Endothelial cell of umbilical vein (primary cell): ENCODE measurements around the gene CASP9. TPM values are rescaled to one million over a fixed set of nuclear protein-coding genes. Genes with fewer than 3 reads are reported as not detected.

Experiments
- BruUV-seq: library from RNA; stranded (reverse); fragments of 400-500 nt; replicated peaks from 2 replicates; lab custom pipeline; 2021; lab: Mats Ljungman, UMichigan
- CTCF ChIA-PET: fragments of 300-600, 350-600 bp; sonication (Branson Sonifier 250); formaldehyde crosslinking; loops from one replicate; lab custom pipeline; 2021; ENCODE audit warnings: antibody characterized with exemption, inconsistent platforms; lab: Charles Lee
- POLR2A ChIA-PET: fragments of 300-600, 350-600 bp; sonication (Branson Sonifier 250); formaldehyde crosslinking; loops from one replicate; lab custom pipeline; 2021; ENCODE audit warnings: antibody characterized with exemption, inconsistent platforms; lab: Charles Lee
- DNase-seq: peaks from one replicate; pipeline ENCODE4 v3.0.0-alpha.2; 2011; ENCODE audit warnings: low read depth, low spot score
- FAIRE-seq: peaks from 2 replicates; lab custom pipeline; 2011; peaks lifted over from hg19 to GRCh38; lab: Jason Lieb, UNC
- H2AFZ ChIP-seq: 2 replicates; pipeline ENCODE4 v1.6.0; 2012; ENCODE audit warnings: low read depth, low read length, control low read depth, inconsistent platforms
- H3K27ac ChIP-seq: 2 replicates; pipeline ENCODE4 v1.5.1; 2011; ENCODE audit warnings: low read depth, mild to moderate bottlenecking, control low read depth, low read length, moderate library complexity; ENCODE audit not compliant: insufficient read depth
- H3K27me3 ChIP-seq, 2 experiments: 2 replicates each; pipeline versions ENCODE4 v1.6.0 to v1.6.1; 2011; ENCODE audit warnings: low read length in 2 of 2, mixed read lengths in 1 of 2; ENCODE audit not compliant: control insufficient read depth in 2 of 2, insufficient read depth in 2 of 2
- H3K36me3 ChIP-seq, 2 experiments: 2 replicates in 1 of 2; 3 replicates in 1 of 2; pipeline ENCODE4 v1.5.1; 2011; ENCODE audit warnings: low read length in 2 of 2, mild to moderate bottlenecking in 1 of 2, moderate library complexity in 1 of 2; ENCODE audit not compliant: control insufficient read depth in 2 of 2, insufficient read depth in 2 of 2; ENCODE audit errors: extremely low read depth in 1 of 2
- H3K4me1 ChIP-seq: 3 replicates; pipeline ENCODE4 v1.5.1; 2011; ENCODE audit warnings: mild to moderate bottlenecking, low read length; ENCODE audit not compliant: control insufficient read depth, insufficient read depth; ENCODE audit errors: extremely low read depth
- H3K4me2 ChIP-seq: 2 replicates; pipeline ENCODE4 v1.6.1; 2011; ENCODE audit warnings: low read length, control low read depth, mixed read lengths; ENCODE audit not compliant: insufficient read depth
- H3K4me3 ChIP-seq, 3 experiments: fragments of 200-600 bp in 1 of 3; sonication (generic), shearing (Covaris generic) in 1 of 3; replicated peaks in 1 of 3; 2 replicates each; pipeline ENCODE4 v1.5.1; 2011 to 2016; ENCODE audit warnings: control low read depth in 3 of 3, low read length in 3 of 3, mild to moderate bottlenecking in 2 of 3, inconsistent platforms in 1 of 3, low read depth in 1 of 3, moderate library complexity in 1 of 3; ENCODE audit not compliant: insufficient read depth in 1 of 3
- H3K79me2 ChIP-seq: 2 replicates; pipeline ENCODE4 v1.6.0; 2012; ENCODE audit warnings: low read length, inconsistent platforms; ENCODE audit not compliant: control insufficient read depth, insufficient read depth
- H3K9ac ChIP-seq: replicated peaks from 2 replicates; pipeline ENCODE3; 2011; ENCODE audit warnings: low read length, control low read depth; ENCODE audit not compliant: insufficient read depth; ENCODE audit errors: extremely low read depth
- H3K9me1 ChIP-seq: replicated peaks from 3 replicates; pipeline ENCODE4 v1.6.0; 2011; ENCODE audit warnings: mild to moderate bottlenecking, low read length; ENCODE audit not compliant: control insufficient read depth, insufficient read depth; ENCODE audit errors: extremely low read depth
- H3K9me3 ChIP-seq: replicated peaks from 2 replicates; pipeline ENCODE4 v1.5.1; 2012; ENCODE audit warnings: low read length, inconsistent platforms; ENCODE audit not compliant: control insufficient read depth, insufficient read depth
- H4K20me1 ChIP-seq: replicated peaks from 2 replicates; pipeline ENCODE3; 2011; ENCODE audit warnings: mild to moderate bottlenecking, low read length; ENCODE audit not compliant: control insufficient read depth, insufficient read depth; ENCODE audit errors: extremely low read depth
- CTCF ChIP-seq, 2 donors: IDR thresholded peaks; 1 replicate in 1 of 2; 2 replicates in 1 of 2; pipeline ENCODE4 v1.5.1; 2011; ENCODE audit warnings: low read length in 2 of 2, mild to moderate bottlenecking in 2 of 2, moderate library complexity in 2 of 2, control low read depth in 1 of 2, inconsistent platforms in 1 of 2, low read depth in 1 of 2; ENCODE audit not compliant: insufficient read depth in 1 of 2; ENCODE audit errors: extremely low read depth in 1 of 2
- EZH2 ChIP-seq: IDR thresholded peaks from 2 replicates; pipeline ENCODE4 v1.6.1; 2012; ENCODE audit warnings: borderline replicate concordance, low read depth, mild to moderate bottlenecking, moderate library complexity, low read length, inconsistent platforms; ENCODE audit not compliant: severe bottlenecking
- FOS ChIP-seq: IDR thresholded peaks from 2 replicates; pipeline ENCODE4 v1.6.1; 2011; ENCODE audit warnings: mild to moderate bottlenecking, low read length, moderate library complexity, borderline replicate concordance; ENCODE audit not compliant: insufficient read depth
- GATA2 ChIP-seq: IDR thresholded peaks from 2 replicates; pipeline ENCODE4 v1.7.0; 2011; ENCODE audit warnings: low read depth, mild to moderate bottlenecking, moderate library complexity, mixed read lengths, low read length; ENCODE audit not compliant: insufficient read length, insufficient read depth
- JUN ChIP-seq: IDR thresholded peaks from 2 replicates; pipeline ENCODE4 v1.6.1; 2011; ENCODE audit warnings: borderline replicate concordance, low read depth; ENCODE audit not compliant: insufficient read length, insufficient read depth
- MAX ChIP-seq: IDR thresholded peaks from 2 replicates; pipeline ENCODE4 v1.6.1; 2011; ENCODE audit not compliant: insufficient read depth, insufficient read length
- MYC ChIP-seq: IDR thresholded peaks from one replicate; pipeline ENCODE4 v1.6.1; 2011; ENCODE audit warnings: mild to moderate bottlenecking, low read depth, low read length
- POLR2A ChIP-seq: IDR thresholded peaks from 2 replicates; pipeline ENCODE4 v1.6.1; 2012; ENCODE audit warnings: low read depth, mild to moderate bottlenecking, control low read depth, low read length
- POLR2AphosphoS5 ChIP-seq: IDR thresholded peaks from 2 replicates; pipeline ENCODE4 v1.6.1; 2012; ENCODE audit warnings: low read depth, mild to moderate bottlenecking, control low read depth, low read length, moderate library complexity; ENCODE audit not compliant: insufficient read depth
- dilution Hi-C: fragments of 300-500 bp; cut with MboI; formaldehyde crosslinking; loops from one replicate; pipeline ENCODE4 v1.15.0; 2019; ENCODE audit warnings: low sequenced_read_pairs; ENCODE audit not compliant: extremely low pct_ligation_motif_present
- intact Hi-C: fragments of 100-400 bp; cut with micrococcal nuclease; formaldehyde crosslinking; loops from one replicate; pipeline ENCODE4 v1.10.0; 2022
- polyA plus RNA-seq, 4 experiments: library from polyadenylated mRNA; depleted of rRNA in 3 of 4; stranded (reverse) in 3 of 4; unstranded in 1 of 4; fragments of >200 nt; gene quantifications; 2 replicates each; pipeline versions ENCODE4 v1.2.1 to v1.2.3, GENCODE V29; 2011 to 2012; ENCODE audit warnings: missing spikeins in 1 of 4
- total RNA-seq: library from RNA; stranded (reverse); gene quantifications from 2 replicates; pipeline ENCODE4 v1.2.3, GENCODE V29; 2021

Gene CASP9
- total and polyA plus RNA-seq, 2 donors (not counting 3 experiments of a cell fraction or from before 2014, with no cell fraction given) = 10.5 to 14.1 TPM

GRCh38 chr1:15507278-15507677 lies 16.7 kb downstream of the CASP9 start:
- Histone ChIP-seq H3K9me3 (no peaks in the 10 kb centered on the region), H3K9ac (no peak overlapping the region), H3K4me2 (no peak overlapping the region), H2AFZ (no peak overlapping the region), H3K27ac (no peak overlapping the region), H3K27me3 (no peaks in the 10 kb centered on the region), H3K4me3 (no peak overlapping the region), H3K36me3 (no peaks in the 10 kb centered on the region), H4K20me1 (no peaks in the 10 kb centered on the region), H3K4me1 (no peaks in the 10 kb centered on the region), H3K9me1 (no peaks in the 10 kb centered on the region), H3K79me2 (no peaks in the 10 kb centered on the region)
- CTCF ChIA-PET = no interaction called here
- TF ChIP-seq MYC = no peak
- TF ChIP-seq FOS = no peak
- no peak for TF ChIP-seq GATA2
- TF ChIP-seq POLR2AphosphoS5 = no peak
- no peak for TF ChIP-seq POLR2A
- TF ChIP-seq JUN = no peak
- TF ChIP-seq CTCF (IDR thresholded peaks at IDR 0.05; ENCODE audit: extremely low read depth in 1 of 2, insufficient read depth in 1 of 2, low read depth in 1 of 2, low read length in 2 of 2) = no peak
- TF ChIP-seq MAX = no peak
- no peak for TF ChIP-seq EZH2
- DNase-seq = no peak
- BruUV-seq = no TSS peak
- FAIRE-seq = no peak
- intact Hi-C loops (no loop called here), dilution Hi-C loops (no loop called here)
- POLR2A ChIA-PET = no interaction called here
